Heart right ventricle (tissue), 16 donors: ENCODE measurements around the gene INTS4. TPM values are rescaled to one million over a fixed set of nuclear protein-coding genes. Genes with fewer than 3 reads are reported as not detected.
A peak's percentile ranks its signal among the peaks of the same experiment; 100 is the strongest.
"Not testable (repeated sequence)": the region's sequence is repeated elsewhere in the genome, so short reads cannot be mapped to it uniquely, and the experiment has no call there.

Experiments
- ATAC-seq, 8 donors: fragments of 200-7000 bp; cut with Tn5 transposase; one replicate each; pipeline ENCODE4 v1.9.1; 2020; ENCODE audit warnings: mild to moderate bottlenecking in 8 of 8, moderate library complexity in 8 of 8, moderate number of reproducible peaks in 1 of 8
- DNase-seq, 2 donors: peaks; one replicate each; pipeline ENCODE4 v3.0.0-alpha.2; 2020
- H3K27ac ChIP-seq, 10 donors: fragments of 200-600 bp; sonication (generic) in 2 of 10; one replicate each; pipeline versions ENCODE4 v1.5.0 to v1.8.0; 2020 to 2022; ENCODE audit warnings: mild to moderate bottlenecking in 3 of 10
- H3K27me3 ChIP-seq, 7 donors: fragments of 200-600 bp; one replicate each; pipeline ENCODE4 v1.8.0; 2021 to 2022; ENCODE audit warnings: mild to moderate bottlenecking in 2 of 7
- H3K36me3 ChIP-seq, 9 donors: fragments of 200-600 bp; sonication (generic) in 1 of 9; one replicate each; pipeline versions ENCODE4 v1.5.0 to v1.8.0; 2020 to 2022; ENCODE audit warnings: mild to moderate bottlenecking in 2 of 9
- H3K4me1 ChIP-seq, 9 donors: fragments of 200-600 bp; sonication (generic) in 1 of 9; one replicate each; pipeline versions ENCODE4 v1.5.0 to v1.8.0; 2020 to 2022; ENCODE audit warnings: mild to moderate bottlenecking in 4 of 9
- H3K4me3 ChIP-seq, 10 donors: fragments of 200-600 bp; sonication (generic) in 2 of 10; one replicate each; pipeline versions ENCODE4 v1.5.0 to v1.8.0; 2020 to 2022; ENCODE audit warnings: mild to moderate bottlenecking in 7 of 10, moderate library complexity in 2 of 10
- H3K9me3 ChIP-seq, 11 donors: fragments of 200-600 bp in 10 of 11; sonication (generic) in 2 of 11; one replicate each; pipeline versions ENCODE4 v1.5.0 to v1.8.0; 2013 to 2022; ENCODE audit warnings: mild to moderate bottlenecking in 2 of 11, control low read depth in 1 of 11, moderate library complexity in 1 of 11
- WGBS, 2 donors: extraction: QIAGEN DNeasy Blood & Tissue Kit; methylation state at CpG; one replicate each; pipeline ENCODE4 v1.1.7; 2013; ENCODE audit warnings: inconsistent platforms in 1 of 2; 5-methylcytosine and 5-hydroxymethylcytosine counted together
- intact Hi-C, 10 donors: fragments of 100-400 bp; cut with DNase I; formaldehyde crosslinking; loops; one replicate each; pipeline versions ENCODE4 v1.11.1 to v1.14.2; 2022
- polyA plus RNA-seq, 2 donors: library from polyadenylated mRNA; stranded (reverse); fragments of 200-250 nt; gene quantifications; one replicate each; pipeline ENCODE4 v1.2.3, GENCODE V29; 2013
- total RNA-seq, 10 donors: library from RNA; stranded (reverse); fragmentation: NEBNext Ultra II Directional in 3 of 10; extraction: Animal tissue kit (Norgen Biotek cat#: 25700) in 3 of 10; gene quantifications; one replicate each; pipeline versions ENCODE4 v1.2.1 to v1.2.4, GENCODE V29; 2021 to 2023
- TF ChIP-seq, protein P1 (sequence below), 9 donors: fragments of 200-600 bp; sonication (generic) in 2 of 9; IDR thresholded peaks; one replicate each; pipeline versions ENCODE4 v1.5.0 to v1.8.0; 2021 to 2022; ENCODE audit warnings: antibody characterized with exemption in 9 of 9, mild to moderate bottlenecking in 5 of 9, moderate library complexity in 1 of 9
- donor health status: Arrhythmogenic right ventricular cardiomyopathy.
- donor health status: ischemic (EF 13 %, LVEDD 7.1; RV severe dilation, severe dysfunction).
- donor health status: healthy with polysubstance abuse.
- donor health status: DM: no; HTN: yes; CAD: no.
- donor health status: DM: no; HTN: no; CAD: no.
- donor health status: ischemic (EF 25% LVEDD 6.9; RV normal size, moderate dysfunction).
- donor health status: ischemic (EF 25% LVEDD 5.7; RV mildly dilated, moderate dysfunction).
- donor health status: healthy.
- donor health status: DM: yes; HTN: yes; CAD: no.
- donor health status: Ischemic cardiomyopathy.
- donor health status: ischemic (EF 35%, LVEDD 5.7; RV mildly dilated, moderate dysfunction).
- donor health status: nonischemic (EF 11% LVEDD 7.7; RV severe dilation, severe dysfunction).
- donor health status: DM: yes; HTN: yes; CAD: no.
- donor health status: PGD.
- donor health status: ischemic (EF 29% LVEDD 5.4; RV normal size, mild dysfunction).
- donor health status: nonischemic (EF 23%, LVEDD 6.1; RV moderate dilation, normal function).

The INTS4 gene
- total and polyA plus RNA-seq, 12 donors, result 12.2 to 20.2 (median 16.1) TPM

DNA sequence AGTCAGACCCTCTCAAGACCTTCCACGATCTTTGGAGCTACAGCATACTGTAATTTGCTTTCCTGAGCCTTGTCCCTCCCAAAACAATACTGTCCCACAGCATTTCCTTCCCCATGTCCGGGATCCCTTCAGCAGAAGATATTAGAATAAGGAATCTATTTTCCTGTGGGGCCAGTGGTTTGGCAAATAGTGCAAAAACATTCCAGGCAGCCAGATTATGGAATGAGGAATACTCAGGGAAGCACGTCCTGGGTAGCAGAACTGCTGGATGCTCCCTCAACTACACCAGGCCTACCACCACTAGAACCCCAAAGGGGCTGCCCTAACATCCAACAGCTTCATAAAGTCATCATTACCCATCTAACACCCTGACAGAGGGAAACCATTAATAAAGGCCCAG, 112.1 kb downstream of the INTS4 start:
- no peaks in the 10 kb centered on the region for H3K27me3 ChIP-seq
- no peak for ATAC-seq
- intact Hi-C loops, result no loop called here
- H3K4me1 ChIP-seq, result peaks cover 0 to 12% (median 0%) of the 10 kb centered on the region in 9 donors
- WGBS, 2 donors, result 48 to 66% methylated on average over 3 of the region's 3 CpGs
- H3K27ac ChIP-seq, result no peak overlapping the region
- no peak overlapping the region for H3K4me3 ChIP-seq
- H3K9me3 ChIP-seq, result no peaks in the 10 kb centered on the region
- DNase-seq, result no peak
- peaks cover 0 to 92% (median 30%) of the 10 kb centered on the region in 9 donors for H3K36me3 ChIP-seq
- TF ChIP-seq, protein P1, sequence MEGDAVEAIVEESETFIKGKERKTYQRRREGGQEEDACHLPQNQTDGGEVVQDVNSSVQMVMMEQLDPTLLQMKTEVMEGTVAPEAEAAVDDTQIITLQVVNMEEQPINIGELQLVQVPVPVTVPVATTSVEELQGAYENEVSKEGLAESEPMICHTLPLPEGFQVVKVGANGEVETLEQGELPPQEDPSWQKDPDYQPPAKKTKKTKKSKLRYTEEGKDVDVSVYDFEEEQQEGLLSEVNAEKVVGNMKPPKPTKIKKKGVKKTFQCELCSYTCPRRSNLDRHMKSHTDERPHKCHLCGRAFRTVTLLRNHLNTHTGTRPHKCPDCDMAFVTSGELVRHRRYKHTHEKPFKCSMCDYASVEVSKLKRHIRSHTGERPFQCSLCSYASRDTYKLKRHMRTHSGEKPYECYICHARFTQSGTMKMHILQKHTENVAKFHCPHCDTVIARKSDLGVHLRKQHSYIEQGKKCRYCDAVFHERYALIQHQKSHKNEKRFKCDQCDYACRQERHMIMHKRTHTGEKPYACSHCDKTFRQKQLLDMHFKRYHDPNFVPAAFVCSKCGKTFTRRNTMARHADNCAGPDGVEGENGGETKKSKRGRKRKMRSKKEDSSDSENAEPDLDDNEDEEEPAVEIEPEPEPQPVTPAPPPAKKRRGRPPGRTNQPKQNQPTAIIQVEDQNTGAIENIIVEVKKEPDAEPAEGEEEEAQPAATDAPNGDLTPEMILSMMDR (IDR thresholded peaks at IDR 0.05), result no peak

DNA sequence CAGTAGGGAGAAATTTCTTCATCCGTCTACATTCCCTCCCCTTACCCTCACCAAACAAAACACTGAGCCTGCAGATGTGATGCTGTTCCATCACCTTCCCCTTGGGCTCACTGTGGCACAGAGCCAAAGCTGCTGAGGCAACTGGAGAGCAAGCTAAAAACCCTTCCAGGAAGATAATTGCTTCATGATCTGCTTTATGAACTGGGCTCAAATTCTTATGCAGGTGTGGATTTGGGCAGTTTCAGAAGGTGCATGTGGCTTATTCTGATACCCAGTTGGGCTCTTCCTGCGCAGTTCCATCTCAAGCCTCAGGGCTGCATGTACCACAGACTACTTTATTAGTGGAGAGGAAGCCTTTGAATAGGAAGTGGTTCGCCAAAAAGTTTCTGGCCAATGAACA, 115.2 kb downstream of the INTS4 start:
- intact Hi-C loops, result no loop called here
- Histone ChIP-seq H3K36me3 (peaks cover 0 to 99% (median 22%) of the 10 kb centered on the region in 9 donors), H3K27me3 (no peaks in the 10 kb centered on the region), H3K27ac (peak overlapping the region in 1 of 10 donors; percentile 29), H3K9me3 (no peaks in the 10 kb centered on the region), H3K4me3 (no peak overlapping the region), H3K4me1 (peaks cover 0 to 12% (median 0%) of the 10 kb centered on the region in 9 donors)
- DNase-seq, result peak; percentile 34 to 58
- ATAC-seq, result peak in 6 of 8 donors; percentile 39 to 73 (median 55)
- WGBS, 2 donors, result 84 to 92% methylated on average over 3 of the region's 3 CpGs
- TF ChIP-seq, protein P1 (IDR thresholded peaks at IDR 0.05), result no peak

DNA sequence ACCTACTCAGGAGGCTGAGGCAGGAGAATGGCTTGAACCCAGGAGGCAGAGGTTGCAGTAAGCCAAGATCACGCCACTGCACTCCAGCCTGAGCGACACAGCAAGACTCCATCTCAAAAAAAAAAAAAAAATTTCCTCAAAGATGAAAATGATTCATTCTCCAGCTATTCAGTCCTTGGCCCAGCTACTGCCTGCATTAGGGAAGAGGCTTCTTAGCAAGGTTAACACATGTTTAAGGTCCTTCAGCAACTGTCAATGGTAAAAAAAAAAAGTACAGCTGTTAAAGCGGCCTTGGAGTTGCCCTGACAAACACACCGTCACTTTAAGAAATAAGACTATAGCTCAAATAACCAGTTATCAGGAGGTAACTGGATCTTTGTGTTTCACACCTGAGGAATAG, 116.2 kb downstream of the INTS4 start:
- peak in 6 of 8 donors; percentile 29 to 67 (median 44) for ATAC-seq
- WGBS, 2 donors, result 73 to 86% methylated on average over 4 of the region's 4 CpGs
- not testable (repeated sequence) for DNase-seq

DNA sequence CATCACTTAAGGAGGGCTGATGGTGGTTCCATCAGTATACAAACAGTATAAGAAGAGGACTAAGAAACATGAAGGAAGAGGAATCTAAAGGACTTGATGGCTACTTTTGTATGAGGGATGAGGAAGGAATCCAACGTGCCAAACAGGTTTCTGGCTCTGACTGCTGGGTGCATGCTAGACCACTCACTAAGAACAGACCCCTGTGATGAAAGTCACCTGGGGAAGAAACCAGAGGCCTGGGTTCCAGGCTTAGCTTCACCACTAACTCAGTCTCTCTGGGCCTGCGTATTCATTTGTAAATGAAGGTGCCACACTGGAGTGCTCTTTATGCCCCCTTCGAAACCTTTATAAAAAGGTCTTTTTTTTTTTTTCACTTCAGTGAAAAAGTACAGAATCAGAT, 118.4 kb downstream of the INTS4 start:
- H3K4me3 ChIP-seq, result no peak overlapping the region
- H3K36me3 ChIP-seq, result peaks cover 0 to 99% (median 31%) of the 10 kb centered on the region in 9 donors
- peaks cover 0 to 12% (median 0%) of the 10 kb centered on the region in 9 donors for H3K4me1 ChIP-seq
- 84 to 85% methylated on average over 3 of the region's 3 CpGs for WGBS, 2 donors
- H3K9me3 ChIP-seq, result no peaks in the 10 kb centered on the region
- TF ChIP-seq, protein P1 (IDR thresholded peaks at IDR 0.05), result no peak
- ATAC-seq, result no peak
- intact Hi-C loops, result no loop called here
- DNase-seq, result no peak
- no peaks in the 10 kb centered on the region for H3K27me3 ChIP-seq
- H3K27ac ChIP-seq, result no peak overlapping the region

More for the DNA sequence above, 116.2 kb downstream of the INTS4 start:
- H3K27ac ChIP-seq, result peak overlapping the region in 1 of 10 donors; percentile 35
- H3K9me3 ChIP-seq, H3K27me3 ChIP-seq, intact Hi-C loops, H3K4me3 ChIP-seq: not testable (repeated sequence)
- peaks cover 0 to 99% (median 25%) of the 10 kb centered on the region in 9 donors for H3K36me3 ChIP-seq
- peaks cover 0 to 12% (median 0%) of the 10 kb centered on the region in 9 donors for H3K4me1 ChIP-seq

DNA sequence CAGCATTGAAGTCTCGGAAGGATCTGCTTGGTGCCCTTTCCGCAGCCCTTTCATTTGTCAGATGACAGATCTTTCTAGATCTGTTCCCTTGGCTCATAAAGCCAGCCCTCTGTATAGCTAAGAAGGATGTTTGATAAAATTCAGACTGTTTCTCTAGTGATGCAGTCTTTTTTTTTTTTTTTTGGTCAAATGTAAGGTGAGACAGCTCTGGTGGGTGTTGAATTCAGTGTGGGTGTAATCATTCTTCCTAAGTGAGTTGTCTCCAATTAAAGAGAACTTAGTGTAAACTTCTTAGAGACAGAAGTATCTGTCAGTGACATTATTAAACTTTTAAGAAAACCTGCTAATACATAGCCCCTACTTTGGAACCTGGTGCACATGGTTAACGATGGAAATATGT, 120.3 kb downstream of the INTS4 start:
- 95 to 98% methylated on average over 3 of the region's 3 CpGs for WGBS, 2 donors
- H3K27me3 ChIP-seq, result no peaks in the 10 kb centered on the region
- peaks cover 0 to 100% (median 32%) of the 10 kb centered on the region in 9 donors for H3K36me3 ChIP-seq
- H3K27ac ChIP-seq, result no peak overlapping the region
- no peaks in the 10 kb centered on the region for H3K9me3 ChIP-seq
- TF ChIP-seq, protein P1 (IDR thresholded peaks at IDR 0.05), result no peak
- DNase-seq (no peak), ATAC-seq (no peak)
- peaks cover 0 to 9% (median 0%) of the 10 kb centered on the region in 9 donors for H3K4me1 ChIP-seq
- H3K4me3 ChIP-seq, result no peak overlapping the region
- intact Hi-C loops, result no loop called here
